Activated T-helper 17 cell treated with anti-CD3 and anti-CD28 coated beads, Interleukin-2, amount 50 U/mL, for 72 hours (primary cell): Measurements from ENCODE around the gene F11. TPM values are rescaled to one million over a fixed set of nuclear protein-coding genes. Genes with fewer than 3 reads are reported as not detected.
"Not testable (repeated sequence)": the region's sequence is repeated elsewhere in the genome, so short reads cannot be mapped to it uniquely, and the experiment has no call there.

Experiments used
- ATAC-seq: fragments of 150-1000 bp; cut with Tn5 transposase; replicated peaks from 2 replicates; pipeline ENCODE4 v1.10.0; 2021; ENCODE audit warnings: mild to moderate bottlenecking, moderate library complexity
- H3K27ac Mint-ChIP-seq: one replicate; pipeline ENCODE4 v1.8.0; 2022; ENCODE audit warnings: mixed read lengths
- H3K27me3 Mint-ChIP-seq: one replicate; pipeline ENCODE4 v1.8.0; 2022; ENCODE audit warnings: mixed read lengths
- H3K36me3 Mint-ChIP-seq: one replicate; pipeline ENCODE4 v1.8.0; 2022; ENCODE audit warnings: low read depth, mild to moderate bottlenecking, mixed read lengths
- H3K4me1 Mint-ChIP-seq: one replicate; pipeline ENCODE4 v1.8.0; 2022; ENCODE audit warnings: mixed read lengths
- H3K4me3 Mint-ChIP-seq: one replicate; pipeline ENCODE4 v1.8.0; 2022; ENCODE audit warnings: mild to moderate bottlenecking, mixed read lengths
- H3K9me3 Mint-ChIP-seq: one replicate; pipeline ENCODE4 v1.8.0; 2022; ENCODE audit warnings: mixed read lengths
- total RNA-seq, 2 donors: library from RNA; stranded (reverse); gene quantifications; one replicate each; pipeline ENCODE4 v1.2.3, GENCODE V29; 2022

Gene F11
- total RNA-seq, 2 donors from 2014 or later: not detected

- Mint-ChIP-seq H3K4me3 (no peak overlapping the region), H3K27ac (no peak overlapping the region), H3K4me1 (peaks cover 5% of the 10 kb centered on the region), H3K9me3 (no peaks in the 10 kb centered on the region), H3K27me3 (peaks cover 31% of the 10 kb centered on the region), H3K36me3 (no peaks in the 10 kb centered on the region)
- ATAC-seq: no peak
These were observed 34.8 kb downstream of the F11 start for GRCh38 chr4:186300659-186301390.

GRCh38 chr4:186304216-186304615 is 38.2 kb downstream of the F11 start:
- peaks cover 24% of the 10 kb centered on the region for H3K27me3 Mint-ChIP-seq

GRCh38 chr4:186304866-186305505 is 39.0 kb downstream of the F11 start:
- no peak for ATAC-seq
- no peaks in the 10 kb centered on the region for H3K4me1 Mint-ChIP-seq
- no peak overlapping the region for H3K27ac Mint-ChIP-seq
- no peak overlapping the region for H3K4me3 Mint-ChIP-seq
- H3K27me3 Mint-ChIP-seq: peaks cover 21% of the 10 kb centered on the region
- no peaks in the 10 kb centered on the region for H3K36me3 Mint-ChIP-seq
- H3K9me3 Mint-ChIP-seq: no peaks in the 10 kb centered on the region

More at GRCh38 chr4:186304216-186304615, 38.2 kb downstream of the F11 start:
- H3K27ac Mint-ChIP-seq: no peak overlapping the region
- ATAC-seq: no peak
- H3K9me3 Mint-ChIP-seq: no peaks in the 10 kb centered on the region
- H3K36me3 Mint-ChIP-seq: no peaks in the 10 kb centered on the region
- no peaks in the 10 kb centered on the region for H3K4me1 Mint-ChIP-seq
- no peak overlapping the region for H3K4me3 Mint-ChIP-seq

- Mint-ChIP-seq H3K27me3 (peaks cover 21% of the 10 kb centered on the region), H3K36me3 (no peaks in the 10 kb centered on the region), H3K9me3 (no peaks in the 10 kb centered on the region), H3K4me1 (no peaks in the 10 kb centered on the region), H3K27ac (no peak overlapping the region), H3K4me3 (no peak overlapping the region)
- no peak for ATAC-seq
These were observed 41.5 kb downstream of the F11 start for GRCh38 chr4:186307497-186307896.

GRCh38 chr4:186307916-186308315 is 41.9 kb downstream of the F11 start:
- H3K9me3 Mint-ChIP-seq: no peaks in the 10 kb centered on the region
- H3K27ac Mint-ChIP-seq: no peak overlapping the region
- H3K27me3 Mint-ChIP-seq: peaks cover 21% of the 10 kb centered on the region
- no peak for ATAC-seq
- H3K4me1 Mint-ChIP-seq: no peaks in the 10 kb centered on the region
- no peak overlapping the region for H3K4me3 Mint-ChIP-seq
- no peaks in the 10 kb centered on the region for H3K36me3 Mint-ChIP-seq

GRCh38 chr4:186318481-186318880 is 52.5 kb downstream of the F11 start:
- Mint-ChIP-seq H3K9me3 (no peaks in the 10 kb centered on the region), H3K4me1 (no peaks in the 10 kb centered on the region), H3K27ac (no peak overlapping the region), H3K36me3 (no peaks in the 10 kb centered on the region), H3K4me3 (no peak overlapping the region), H3K27me3 (peaks cover 7% of the 10 kb centered on the region)
- ATAC-seq: no peak

GRCh38 chr4:186324660-186325059 is 58.7 kb downstream of the F11 start:
- not testable (repeated sequence) for H3K27me3 Mint-ChIP-seq, H3K36me3 Mint-ChIP-seq, ATAC-seq, H3K27ac Mint-ChIP-seq, H3K9me3 Mint-ChIP-seq, H3K4me3 Mint-ChIP-seq, H3K4me1 Mint-ChIP-seq

- H3K4me3 Mint-ChIP-seq: no peak overlapping the region
- no peaks in the 10 kb centered on the region for H3K36me3 Mint-ChIP-seq
- H3K9me3 Mint-ChIP-seq: no peaks in the 10 kb centered on the region
- peaks cover 7% of the 10 kb centered on the region for H3K27me3 Mint-ChIP-seq
- no peaks in the 10 kb centered on the region for H3K4me1 Mint-ChIP-seq
- H3K27ac Mint-ChIP-seq: no peak overlapping the region
- ATAC-seq: no peak
These were observed 60.4 kb downstream of the F11 start for GRCh38 chr4:186326391-186326790.

GRCh38 chr4:186329372-186329771 is 63.4 kb downstream of the F11 start:
- no peak for ATAC-seq
- H3K9me3 Mint-ChIP-seq: peaks cover 11% of the 10 kb centered on the region
- peaks cover 3% of the 10 kb centered on the region for H3K27me3 Mint-ChIP-seq
- no peak overlapping the region for H3K27ac Mint-ChIP-seq
- H3K4me3 Mint-ChIP-seq: no peak overlapping the region
- no peaks in the 10 kb centered on the region for H3K4me1 Mint-ChIP-seq
- H3K36me3 Mint-ChIP-seq: no peaks in the 10 kb centered on the region

GRCh38 chr4:186330368-186330767 is 64.4 kb downstream of the F11 start:
- no peak overlapping the region for H3K27ac Mint-ChIP-seq
- no peak overlapping the region for H3K4me3 Mint-ChIP-seq
- no peaks in the 10 kb centered on the region for H3K36me3 Mint-ChIP-seq
- no peaks in the 10 kb centered on the region for H3K4me1 Mint-ChIP-seq
- peaks cover 3% of the 10 kb centered on the region for H3K27me3 Mint-ChIP-seq
- no peak for ATAC-seq
- peaks cover 11% of the 10 kb centered on the region for H3K9me3 Mint-ChIP-seq

GRCh38 chr4:186335793-186336192 is 69.8 kb downstream of the F11 start:
- no peak overlapping the region for H3K4me3 Mint-ChIP-seq
- peaks cover 6% of the 10 kb centered on the region for H3K27me3 Mint-ChIP-seq
- peaks cover 11% of the 10 kb centered on the region for H3K9me3 Mint-ChIP-seq
- no peak overlapping the region for H3K27ac Mint-ChIP-seq
- no peaks in the 10 kb centered on the region for H3K4me1 Mint-ChIP-seq
- H3K36me3 Mint-ChIP-seq: no peaks in the 10 kb centered on the region
- ATAC-seq: no peak

Other genes starting within 250 kb of the F11 start
- gene TLR3, start 197.0 kb upstream of the F11 start, total RNA-seq: under 1 TPM in 1 of 2 donors, not detected in 1; 0.32 TPM
- gene FAM149A, start 161.5 kb upstream of the F11 start, total RNA-seq: 1 to 10 TPM in 1 of 2 donors, under 1 TPM in 1; 0.28 to 2.4 TPM
- 1 to 10 TPM; 1.9 to 8.2 TPM for gene CYP4V2, start 74.6 kb upstream of the F11 start, total RNA-seq
- under 1 TPM in 1 of 2 donors, not detected in 1; 0.67 TPM for gene KLKB1, start 38.7 kb upstream of the F11 start, total RNA-seq